Peyer's patch (tissue), 4 donors: ENCODE results near the gene SEC24C.

Source experiments
- POLR2A ChIP-seq, 2 donors: fragments of 450-650 bp; IDR thresholded peaks; one replicate each; pipeline ENCODE4 v1.5.1; 2017; ENCODE audit warnings: antibody characterized with exemption in 2 of 2, mild to moderate bottlenecking in 2 of 2, moderate library complexity in 2 of 2
- TF ChIP-seq, protein P1 (sequence below), 6 experiments: fragments of 450-650 bp in 4 of 6; fragments of 200-600 bp in 2 of 6; sonication (generic) in 1 of 6; IDR thresholded peaks; one replicate each; pipeline ENCODE4 v1.5.1; 2017 to 2019; ENCODE audit warnings: antibody characterized with exemption in 6 of 6, mild to moderate bottlenecking in 3 of 6, moderate library complexity in 1 of 6

DNA sequence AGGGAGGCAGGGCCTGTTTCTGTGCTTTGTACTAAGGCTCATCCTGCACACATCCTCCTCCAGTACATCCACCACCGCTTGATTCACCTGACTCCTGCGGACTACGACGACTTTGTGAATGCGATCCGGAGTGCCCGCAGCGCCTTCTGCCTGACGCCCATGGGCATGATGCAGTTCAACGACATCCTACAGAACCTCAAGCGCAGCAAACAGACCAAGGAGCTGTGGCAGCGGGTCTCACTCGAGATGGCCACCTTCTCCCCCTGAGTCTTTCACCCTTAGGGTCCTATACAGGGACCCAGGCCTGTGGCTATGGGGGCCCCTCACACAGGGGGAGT, 57.0 kb downstream of the SEC24C start:
- no peak for TF ChIP-seq POLR2A (IDR thresholded peaks at IDR 0.05)
- TF ChIP-seq, protein P1, sequence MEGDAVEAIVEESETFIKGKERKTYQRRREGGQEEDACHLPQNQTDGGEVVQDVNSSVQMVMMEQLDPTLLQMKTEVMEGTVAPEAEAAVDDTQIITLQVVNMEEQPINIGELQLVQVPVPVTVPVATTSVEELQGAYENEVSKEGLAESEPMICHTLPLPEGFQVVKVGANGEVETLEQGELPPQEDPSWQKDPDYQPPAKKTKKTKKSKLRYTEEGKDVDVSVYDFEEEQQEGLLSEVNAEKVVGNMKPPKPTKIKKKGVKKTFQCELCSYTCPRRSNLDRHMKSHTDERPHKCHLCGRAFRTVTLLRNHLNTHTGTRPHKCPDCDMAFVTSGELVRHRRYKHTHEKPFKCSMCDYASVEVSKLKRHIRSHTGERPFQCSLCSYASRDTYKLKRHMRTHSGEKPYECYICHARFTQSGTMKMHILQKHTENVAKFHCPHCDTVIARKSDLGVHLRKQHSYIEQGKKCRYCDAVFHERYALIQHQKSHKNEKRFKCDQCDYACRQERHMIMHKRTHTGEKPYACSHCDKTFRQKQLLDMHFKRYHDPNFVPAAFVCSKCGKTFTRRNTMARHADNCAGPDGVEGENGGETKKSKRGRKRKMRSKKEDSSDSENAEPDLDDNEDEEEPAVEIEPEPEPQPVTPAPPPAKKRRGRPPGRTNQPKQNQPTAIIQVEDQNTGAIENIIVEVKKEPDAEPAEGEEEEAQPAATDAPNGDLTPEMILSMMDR (IDR thresholded peaks at IDR 0.05), result no peak
